B cell (primary cell): ENCODE results near the gene MYEF2. TPM values are rescaled to one million over a fixed set of nuclear protein-coding genes. Genes with fewer than 3 reads are reported as not detected.

Experiments
- ATAC-seq: fragments of 200-7000 bp; cut with Tn5 transposase; one replicate; pipeline ENCODE4 v1.10.0; 2021; ENCODE audit warnings: low read depth, mild to moderate bottlenecking, moderate number of reproducible peaks, moderate library complexity
- CTCF ChIA-PET: fragments of 350-600 bp; sonication (Branson Sonifier 250); formaldehyde crosslinking; loops from one replicate; lab custom pipeline; 2021; ENCODE audit warnings: antibody characterized with exemption, inconsistent platforms; lab: Charles Lee
- POLR2A ChIA-PET: fragments of 350-600 bp; sonication (Branson Sonifier 250); formaldehyde crosslinking; loops from one replicate; lab custom pipeline; 2021; ENCODE audit warnings: antibody characterized with exemption; lab: Charles Lee
- DNase-seq: peaks from one replicate; pipeline ENCODE4 v3.0.0; 2013
- H2AFZ ChIP-seq: 2 replicates; pipeline ENCODE4 v1.6.1; 2012; ENCODE audit warnings: mild to moderate bottlenecking, low read depth, low read length; ENCODE audit not compliant: insufficient read depth, poor library complexity, severe bottlenecking
- H3K27ac ChIP-seq, 2 donors: 1 replicate in 1 of 2; 2 replicates in 1 of 2; pipeline ENCODE4 v1.5.1; 2012 to 2013; ENCODE audit warnings: low read length in 2 of 2, mild to moderate bottlenecking in 2 of 2, moderate library complexity in 1 of 2
- H3K27me3 ChIP-seq, 4 experiments: fragments of 200-600 bp in 1 of 4; sonication (generic) in 1 of 4; replicated peaks in 1 of 4; 1 replicate in 2 of 4; 2 replicates in 2 of 4; pipeline versions ENCODE4 v1.6.1 to v1.7.0; 2013 to 2016; ENCODE audit warnings: low read length in 3 of 4, mild to moderate bottlenecking in 2 of 4, mixed read lengths in 1 of 4, moderate library complexity in 1 of 4; ENCODE audit not compliant: insufficient read depth in 4 of 4, control insufficient read depth in 3 of 4; ENCODE audit errors: control extremely low read depth in 1 of 4
- H3K36me3 ChIP-seq, 2 experiments: replicated peaks in 1 of 2; 1 replicate in 1 of 2; 2 replicates in 1 of 2; pipeline versions ENCODE4 v1.6.1 to v1.7.1; 2013; ENCODE audit warnings: low read length in 1 of 2; ENCODE audit not compliant: insufficient read depth in 2 of 2, control insufficient read depth in 1 of 2; ENCODE audit errors: control extremely low read depth in 1 of 2, extremely low read depth in 1 of 2
- H3K4me1 ChIP-seq, 2 donors: fragments of 200-600 bp in 1 of 2; sonication (generic) in 1 of 2; 1 replicate in 1 of 2; 2 replicates in 1 of 2; pipeline versions ENCODE4 v1.5.1 to v1.6.1; 2013 to 2017; ENCODE audit warnings: low read length in 2 of 2; ENCODE audit not compliant: control insufficient read depth in 2 of 2, insufficient read depth in 2 of 2
- H3K4me2 ChIP-seq: replicated peaks from 2 replicates; pipeline ENCODE3; 2012; ENCODE audit warnings: mild to moderate bottlenecking, low read depth, low read length; ENCODE audit not compliant: poor library complexity, severe bottlenecking
- H3K4me3 ChIP-seq, 5 experiments: fragments of 200-600 bp in 1 of 5; sonication (generic) in 1 of 5; 1 replicate in 3 of 5; 2 replicates in 2 of 5; pipeline versions ENCODE4 v1.5.1 to v1.7.0; 2011 to 2016; ENCODE audit warnings: low read length in 4 of 5, mild to moderate bottlenecking in 4 of 5, low read depth in 2 of 5, control low read depth in 1 of 5, moderate library complexity in 1 of 5; ENCODE audit not compliant: insufficient read depth in 1 of 5; ENCODE audit errors: control extremely low read depth in 1 of 5, extremely low read depth in 1 of 5
- H3K79me2 ChIP-seq: fragments of 200-600 bp; sonication (generic); one replicate; pipeline ENCODE4 v1.6.0; 2016; ENCODE audit warnings: low read length; ENCODE audit not compliant: control insufficient read depth, insufficient read depth
- H3K9ac ChIP-seq: fragments of 200-600 bp; sonication (generic); 2 replicates; pipeline ENCODE4 v1.6.1; 2017; ENCODE audit warnings: mild to moderate bottlenecking, low read length, moderate library complexity
- H3K9me3 ChIP-seq, 3 donors: one replicate each; pipeline versions ENCODE4 v1.6.1 to v1.7.1; 2013; ENCODE audit warnings: low read length in 2 of 3; ENCODE audit not compliant: control insufficient read depth in 2 of 3, insufficient read depth in 1 of 3; ENCODE audit errors: control extremely low read depth in 1 of 3
- H4K20me1 ChIP-seq: 2 replicates; pipeline ENCODE4 v1.6.0; 2012; ENCODE audit warnings: mild to moderate bottlenecking, low read length; ENCODE audit not compliant: insufficient read depth, control insufficient read depth, poor library complexity, severe bottlenecking
- H3K27ac Mint-ChIP-seq: one replicate; pipeline ENCODE4 v1.8.0; 2021; ENCODE audit warnings: mixed read lengths
- H3K27me3 Mint-ChIP-seq: one replicate; pipeline ENCODE4 v1.8.0; 2021; ENCODE audit warnings: mixed read lengths
- H3K4me1 Mint-ChIP-seq: one replicate; pipeline ENCODE4 v1.8.0; 2021; ENCODE audit warnings: mixed read lengths
- H3K4me3 Mint-ChIP-seq: one replicate; pipeline ENCODE4 v1.8.0; 2021; ENCODE audit warnings: mixed read lengths
- H3K9me3 Mint-ChIP-seq: one replicate; pipeline ENCODE4 v1.8.0; 2022; ENCODE audit warnings: mixed read lengths; ENCODE audit not compliant: insufficient read depth
- EZH2 ChIP-seq: IDR thresholded peaks from 2 replicates; pipeline ENCODE4 v1.6.1; 2012; ENCODE audit warnings: borderline replicate concordance, low read depth, mild to moderate bottlenecking, moderate library complexity, low read length; ENCODE audit not compliant: insufficient read depth, poor library complexity, severe bottlenecking
- WGBS: methylation state at CpG from one replicate; pipeline ENCODE4 v1.1.5; 2013; ENCODE audit warnings: missing lambda C conversion rate; ENCODE audit not compliant: insufficient coverage; 5-methylcytosine and 5-hydroxymethylcytosine counted together
- intact Hi-C: fragments of 100-400 bp; cut with micrococcal nuclease; formaldehyde crosslinking; loops from one replicate; pipeline ENCODE4 v1.10.0; 2022
- polyA plus RNA-seq: library from polyadenylated mRNA; depleted of rRNA; stranded (reverse); fragments of >200 nt; gene quantifications from 2 replicates; pipeline ENCODE4 v1.2.3, GENCODE V29; 2012
- total RNA-seq, 2 donors: library from RNA; stranded (reverse); fragments of 120-200 nt in 1 of 2; gene quantifications; 1 replicate in 1 of 2; 2 replicates in 1 of 2; pipeline versions ENCODE4 v1.2.3 to v1.2.4, GENCODE V29; 2013 to 2022
- TF ChIP-seq, protein P1 (sequence below): fragments of 200-600 bp; IDR thresholded peaks from one replicate; pipeline ENCODE4 v1.8.0; 2022; ENCODE audit warnings: antibody characterized with exemption, mild to moderate bottlenecking

Gene MYEF2
- total and polyA plus RNA-seq, 2 donors (not counting 1 experiment from before 2014, with no cell fraction given): 3.9 to 34.3 TPM

DNA sequence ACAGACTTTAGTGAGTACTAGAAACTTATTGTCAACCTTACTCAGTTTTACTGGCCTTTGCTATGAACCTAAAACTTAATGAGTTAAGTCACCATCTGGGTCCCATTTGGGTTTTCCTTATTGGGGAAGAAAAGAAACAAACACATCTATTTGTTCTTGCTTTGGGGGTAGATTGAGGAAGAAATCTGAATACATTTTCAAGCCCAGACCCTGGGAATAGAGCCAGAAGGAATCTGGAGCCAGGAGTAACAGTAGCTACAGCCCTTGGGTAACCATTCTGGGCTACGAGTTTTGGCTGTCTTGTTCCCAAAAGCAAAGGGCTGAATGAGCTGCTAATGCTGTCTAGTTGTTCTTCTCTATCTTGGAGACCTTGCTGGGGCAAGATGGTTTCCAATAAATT lies 44.5 kb upstream of the MYEF2 start:
- Mint-ChIP-seq H3K27ac (no peak overlapping the region), H3K9me3 (no peaks in the 10 kb centered on the region), H3K4me3 (no peak overlapping the region), H3K4me1 (no peaks in the 10 kb centered on the region), H3K27me3 (no peaks in the 10 kb centered on the region)
- WGBS: no CpG with 5 or more reads among the region's 1 CpG
- TF ChIP-seq, protein P1, sequence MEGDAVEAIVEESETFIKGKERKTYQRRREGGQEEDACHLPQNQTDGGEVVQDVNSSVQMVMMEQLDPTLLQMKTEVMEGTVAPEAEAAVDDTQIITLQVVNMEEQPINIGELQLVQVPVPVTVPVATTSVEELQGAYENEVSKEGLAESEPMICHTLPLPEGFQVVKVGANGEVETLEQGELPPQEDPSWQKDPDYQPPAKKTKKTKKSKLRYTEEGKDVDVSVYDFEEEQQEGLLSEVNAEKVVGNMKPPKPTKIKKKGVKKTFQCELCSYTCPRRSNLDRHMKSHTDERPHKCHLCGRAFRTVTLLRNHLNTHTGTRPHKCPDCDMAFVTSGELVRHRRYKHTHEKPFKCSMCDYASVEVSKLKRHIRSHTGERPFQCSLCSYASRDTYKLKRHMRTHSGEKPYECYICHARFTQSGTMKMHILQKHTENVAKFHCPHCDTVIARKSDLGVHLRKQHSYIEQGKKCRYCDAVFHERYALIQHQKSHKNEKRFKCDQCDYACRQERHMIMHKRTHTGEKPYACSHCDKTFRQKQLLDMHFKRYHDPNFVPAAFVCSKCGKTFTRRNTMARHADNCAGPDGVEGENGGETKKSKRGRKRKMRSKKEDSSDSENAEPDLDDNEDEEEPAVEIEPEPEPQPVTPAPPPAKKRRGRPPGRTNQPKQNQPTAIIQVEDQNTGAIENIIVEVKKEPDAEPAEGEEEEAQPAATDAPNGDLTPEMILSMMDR: no peak
- TF ChIP-seq EZH2: no peak
- no peak overlapping the region for H2AFZ ChIP-seq
- H3K9me3 ChIP-seq: no peaks in the 10 kb centered on the region
- no peak overlapping the region for H3K27ac ChIP-seq
- no peaks in the 10 kb centered on the region for H3K4me1 ChIP-seq
- no peaks in the 10 kb centered on the region for H4K20me1 ChIP-seq
- ChIA-PET POLR2A (no interaction called here), CTCF (no interaction called here)
- H3K4me3 ChIP-seq: no peak overlapping the region
- intact Hi-C loops: no loop called here
- no peaks in the 10 kb centered on the region for H3K79me2 ChIP-seq
- ATAC-seq (no peak), DNase-seq (no peak)
- no peaks in the 10 kb centered on the region for H3K27me3 ChIP-seq
- no peaks in the 10 kb centered on the region for H3K36me3 ChIP-seq
- H3K4me2 ChIP-seq: no peak overlapping the region
- H3K9ac ChIP-seq: no peak overlapping the region

DNA sequence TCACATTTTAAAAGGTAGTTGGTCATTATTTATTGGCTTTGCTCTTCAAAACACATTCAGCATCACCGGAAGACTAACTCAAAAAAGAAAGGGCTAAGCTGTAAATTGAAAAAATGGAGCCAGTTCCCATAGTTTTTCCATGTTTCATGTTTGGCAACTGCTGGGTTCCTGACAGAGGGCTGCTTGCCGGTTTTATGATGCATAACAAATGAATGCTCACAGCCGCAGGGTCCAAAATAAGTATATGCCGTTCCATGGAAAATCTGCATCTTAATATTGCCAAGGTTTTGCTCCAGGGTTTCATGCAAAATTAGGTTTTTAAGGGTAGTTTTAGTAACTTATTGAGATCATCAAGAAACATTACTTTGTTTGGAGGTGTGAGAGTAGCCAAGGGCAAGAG lies 43.8 kb upstream of the MYEF2 start:
- Histone ChIP-seq H4K20me1 (no peaks in the 10 kb centered on the region), H3K27ac (no peak overlapping the region), H3K9me3 (no peaks in the 10 kb centered on the region), H3K79me2 (no peaks in the 10 kb centered on the region), H3K27me3 (no peaks in the 10 kb centered on the region), H3K4me2 (no peak overlapping the region), H3K9ac (no peak overlapping the region), H3K36me3 (no peaks in the 10 kb centered on the region), H2AFZ (no peak overlapping the region), H3K4me1 (no peaks in the 10 kb centered on the region), H3K4me3 (no peak overlapping the region)
- DNase-seq (no peak), ATAC-seq (no peak)
- WGBS: 93% methylated on average over 3 of the region's 4 CpGs
- no peak overlapping the region for H3K27ac Mint-ChIP-seq
- ChIA-PET POLR2A (no interaction called here), CTCF (no interaction called here)
- no peak overlapping the region for H3K4me3 Mint-ChIP-seq
- TF ChIP-seq EZH2: no peak
- TF ChIP-seq, protein P1: no peak
- intact Hi-C loops: no loop called here
- H3K4me1 Mint-ChIP-seq: no peaks in the 10 kb centered on the region
- no peaks in the 10 kb centered on the region for H3K9me3 Mint-ChIP-seq
- no peaks in the 10 kb centered on the region for H3K27me3 Mint-ChIP-seq
